ENCODE measurements around the gene NUDT21. TPM values are rescaled to one million over a fixed set of nuclear protein-coding genes. Genes with fewer than 3 reads are reported as not detected.
"Not testable (repeated sequence)": the region's sequence is repeated elsewhere in the genome, so short reads cannot be mapped to it uniquely, and the experiment has no call there.

Gene NUDT21
- total RNA-seq, 1 experiment from 2014 or later: 78.5 TPM

GRCh38 chr16:56380778-56381485 is 70.2 kb downstream of the NUDT21 start:
- DNase-seq (ENCODE audit: low read depth): not testable (repeated sequence)

Other genes with a start within 250 kb of the NUDT21 start
- 132 and 134 TPM in 2 replicates for gene AMFR, start 25.8 kb downstream of the NUDT21 start, total RNA-seq (2014; rRNA removed)
- gene OGFOD1, start 222 bp upstream of the NUDT21 start, total RNA-seq (2014; rRNA removed): 101 and 127 TPM in 2 replicates
- 27.1 and 37.1 TPM in 2 replicates for gene BBS2, start 68.7 kb upstream of the NUDT21 start, total RNA-seq (2014; rRNA removed)
- not detected in 2 replicates for gene MT4, start 113.7 kb upstream of the NUDT21 start, total RNA-seq (2014; rRNA removed)
- gene MT3, start 138.2 kb upstream of the NUDT21 start, total RNA-seq (2014; rRNA removed): not detected in 2 replicates
- 632 and 1,404 TPM in 2 replicates for gene MT2A, start 157.3 kb upstream of the NUDT21 start, total RNA-seq (2014; rRNA removed)
- gene MT1E, start 174.4 kb upstream of the NUDT21 start, total RNA-seq (2014; rRNA removed): 712 and 733 TPM in 2 replicates
- gene MT1M, start 181.3 kb upstream of the NUDT21 start, total RNA-seq (2014; rRNA removed): 2.2 and 4.2 TPM in 2 replicates
- gene MT1A, start 187.3 kb upstream of the NUDT21 start, total RNA-seq (2014; rRNA removed): 2.4 and 4.2 TPM in 2 replicates
- not detected in 2 replicates for gene MT1B, start 200.6 kb upstream of the NUDT21 start, total RNA-seq (2014; rRNA removed)
- not detected in 2 replicates for gene MT1F, start 206.6 kb upstream of the NUDT21 start, total RNA-seq (2014; rRNA removed)
- gene MT1G, start 216.7 kb upstream of the NUDT21 start, total RNA-seq (2014; rRNA removed): 1.9 TPM in 1 of 2 replicates, not detected in the other
- not detected in 2 replicates for gene MT1H, start 218.5 kb upstream of the NUDT21 start, total RNA-seq (2014; rRNA removed)
- gene MT1X, start 231.1 kb upstream of the NUDT21 start, total RNA-seq (2014; rRNA removed): 68.7 and 172 TPM in 2 replicates